Thyroid gland (tissue), 4 donors: Measurements from ENCODE around the gene PRR5. TPM values are rescaled to one million over a fixed set of nuclear protein-coding genes. Genes with fewer than 3 reads are reported as not detected.

ENCODE experiments used
- DNase-seq, 2 donors: peaks; one replicate each; pipeline ENCODE4 v3.0.0-alpha.2; 2019
- H3K27ac ChIP-seq, 3 donors: fragments of 200-600 bp; sonication (generic); 1 replicate in 2 of 3; 2 replicates in 1 of 3; pipeline ENCODE4 v1.5.1; 2016 to 2019; ENCODE audit warnings: mild to moderate bottlenecking in 1 of 3, moderate library complexity in 1 of 3
- H3K27me3 ChIP-seq: fragments of 200-600 bp; sonication (generic); one replicate; pipeline ENCODE4 v1.5.1; 2019
- H3K36me3 ChIP-seq, 2 donors: fragments of 200-600 bp; sonication (generic); one replicate each; pipeline ENCODE4 v1.5.1; 2016 to 2019
- H3K4me1 ChIP-seq, 2 donors: fragments of 200-600 bp; sonication (generic); one replicate each; pipeline ENCODE4 v1.5.1; 2017 to 2019
- H3K4me3 ChIP-seq, 3 donors: fragments of 200-600 bp; sonication (generic); replicated peaks in 1 of 3; 1 replicate in 2 of 3; 2 replicates in 1 of 3; pipeline ENCODE4 v1.5.1; 2016; ENCODE audit warnings: mild to moderate bottlenecking in 1 of 3
- H3K9me3 ChIP-seq: fragments of 200-600 bp; sonication (generic); one replicate; pipeline ENCODE4 v1.5.1; 2017
- CTCF ChIP-seq, 6 experiments: fragments of 200-600 bp in 3 of 6; fragments of 450-650 bp in 3 of 6; sonication (generic) in 3 of 6; IDR thresholded peaks; one replicate each; pipeline ENCODE4 v1.5.1; 2016 to 2019; ENCODE audit warnings: antibody characterized with exemption in 6 of 6, mild to moderate bottlenecking in 2 of 6, inconsistent platforms in 1 of 6, moderate library complexity in 1 of 6
- POLR2A ChIP-seq, 2 donors: fragments of 450-650 bp; IDR thresholded peaks; one replicate each; pipeline ENCODE4 v1.6.1; 2017; ENCODE audit warnings: antibody characterized with exemption in 2 of 2, mild to moderate bottlenecking in 2 of 2, moderate library complexity in 1 of 2
- WGBS, 2 donors: methylation state at CpG; one replicate each; pipeline ENCODE4 v1.1.5; 2017; 5-methylcytosine and 5-hydroxymethylcytosine counted together
- intact Hi-C: fragments of 100-400 bp; cut with DNase I; formaldehyde crosslinking; loops from one replicate; pipeline ENCODE4 v1.15.1; 2023
- total RNA-seq, 4 donors: library from RNA; depleted of rRNA; stranded (reverse); fragments of >200 nt; gene quantifications; one replicate each; pipeline ENCODE4 v1.2.3, GENCODE V29; 2016

Gene PRR5
- total RNA-seq, 4 donors from 2014 or later: 17.3 to 31.8 (median 26.9) TPM

GRCh38 chr22:44703255-44703870 is 1.4 kb downstream of the PRR5 start:
- peaks cover 10 to 18% of the 10 kb centered on the region in 2 donors for H3K4me1 ChIP-seq
- DNase-seq: no peak
- H3K27ac ChIP-seq: no peak overlapping the region
- no peak for TF ChIP-seq CTCF (IDR thresholded peaks at IDR 0.05)
- TF ChIP-seq POLR2A (IDR thresholded peaks at IDR 0.05): no peak
- no peaks in the 10 kb centered on the region for H3K36me3 ChIP-seq
- H3K9me3 ChIP-seq: no peaks in the 10 kb centered on the region
- peak overlapping the region in 2 of 3 donors; percentile 36 to 50 for H3K4me3 ChIP-seq
- no peaks in the 10 kb centered on the region for H3K27me3 ChIP-seq
- intact Hi-C loops: no loop called here
- 57 to 75% methylated on average over 15 to 21 of the region's 23 CpGs for WGBS, 2 donors

GRCh38 chr22:44704159-44705021 is 2.4 kb downstream of the PRR5 start:
- Histone ChIP-seq H3K9me3 (no peaks in the 10 kb centered on the region), H3K27ac (no peak overlapping the region), H3K4me1 (peaks cover 10 to 18% of the 10 kb centered on the region in 2 donors), H3K36me3 (no peaks in the 10 kb centered on the region), H3K27me3 (no peaks in the 10 kb centered on the region), H3K4me3 (no peak overlapping the region)
- TF ChIP-seq CTCF (IDR thresholded peaks at IDR 0.05) (no peak), POLR2A (IDR thresholded peaks at IDR 0.05) (no peak)
- no peak for DNase-seq
- WGBS, 2 donors: 93 to 96% methylated on average over 7 of the region's 16 CpGs
- intact Hi-C loops: no loop called here

GRCh38 chr22:44705022-44705297 is 3.0 kb downstream of the PRR5 start:
- Histone ChIP-seq H3K36me3 (no peaks in the 10 kb centered on the region), H3K4me1 (peaks cover 10 to 18% of the 10 kb centered on the region in 2 donors), H3K9me3 (no peaks in the 10 kb centered on the region), H3K27me3 (no peaks in the 10 kb centered on the region), H3K27ac (no peak overlapping the region), H3K4me3 (no peak overlapping the region)
- DNase-seq: no peak
- TF ChIP-seq CTCF (IDR thresholded peaks at IDR 0.05) (no peak), POLR2A (IDR thresholded peaks at IDR 0.05) (no peak)
- intact Hi-C loops: no loop called here
- 95 to 99% methylated on average over 4 of the region's 4 CpGs for WGBS, 2 donors

GRCh38 chr22:44706488-44706887 is 4.5 kb downstream of the PRR5 start:
- no peak for DNase-seq
- 81 to 88% methylated on average over 7 to 8 of the region's 8 CpGs for WGBS, 2 donors
- no peaks in the 10 kb centered on the region for H3K9me3 ChIP-seq
- intact Hi-C loops: no loop called here
- peaks cover 10 to 16% of the 10 kb centered on the region in 2 donors for H3K4me1 ChIP-seq
- TF ChIP-seq POLR2A (IDR thresholded peaks at IDR 0.05): no peak
- no peak for TF ChIP-seq CTCF (IDR thresholded peaks at IDR 0.05)
- H3K27ac ChIP-seq: no peak overlapping the region
- no peaks in the 10 kb centered on the region for H3K36me3 ChIP-seq
- no peaks in the 10 kb centered on the region for H3K27me3 ChIP-seq
- H3K4me3 ChIP-seq: no peak overlapping the region

GRCh38 chr22:44707178-44707577 is 5.2 kb downstream of the PRR5 start:
- no peak for TF ChIP-seq CTCF (IDR thresholded peaks at IDR 0.05)
- TF ChIP-seq POLR2A (IDR thresholded peaks at IDR 0.05): no peak
- no peak for DNase-seq
- 65 to 74% methylated on average over 2 to 5 of the region's 10 CpGs for WGBS, 2 donors
- Histone ChIP-seq H3K4me3 (no peak overlapping the region), H3K36me3 (no peaks in the 10 kb centered on the region), H3K4me1 (peaks cover 7 to 13% of the 10 kb centered on the region in 2 donors), H3K27me3 (no peaks in the 10 kb centered on the region), H3K27ac (no peak overlapping the region), H3K9me3 (no peaks in the 10 kb centered on the region)
- intact Hi-C loops: no loop called here
